NCI-H510A (cell line): ENCODE data around the gene NKX2-1.
"Not testable (repeated sequence)": the region's sequence is repeated elsewhere in the genome, so short reads cannot be mapped to it uniquely, and the experiment has no call there.

Experiments
- DNase-seq: peaks from one replicate; lab custom pipeline; 2025; lab: John Stamatoyannopoulos, UW

NKX2-1 gene

GRCh38 chr14:36519431-36520321 lies at the start of gene NKX2-1:
Gene NKX2-1 (minus strand): TSS chr14:36520232. CDS start chr14:36520129, 103 bp downstream.
- DNase-seq = peak; percentile 86

GRCh38 chr14:36556811-36557433 lies 36.9 kb upstream of the NKX2-1 start:
- DNase-seq = no peak

- DNase-seq = no peak
These were observed 36.1 kb upstream of the NKX2-1 start for GRCh38 chr14:36555998-36556743.

- DNase-seq = no peak
These were observed 33.7 kb upstream of the NKX2-1 start for GRCh38 chr14:36553656-36554260.

DNA sequence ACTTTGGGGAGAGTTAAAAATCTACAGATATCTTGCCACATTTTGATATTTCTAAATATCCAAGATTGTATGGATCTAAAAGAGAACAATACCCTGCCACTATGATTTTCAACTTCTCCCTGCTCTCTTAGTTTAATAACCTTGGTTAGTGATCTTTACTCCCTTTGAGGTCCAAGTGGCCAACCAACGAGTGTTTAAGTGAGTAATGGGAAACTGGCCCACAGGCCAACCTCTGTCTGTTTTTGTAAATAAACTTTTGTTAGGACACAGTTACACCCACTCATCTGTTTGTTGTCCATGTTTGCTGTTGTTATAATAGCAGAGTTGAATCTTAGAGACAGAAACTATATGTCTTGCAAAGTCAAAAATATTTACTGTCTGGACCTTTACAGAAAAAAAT lies 30.9 kb upstream of the NKX2-1 start:
- no peak for DNase-seq

DNA sequence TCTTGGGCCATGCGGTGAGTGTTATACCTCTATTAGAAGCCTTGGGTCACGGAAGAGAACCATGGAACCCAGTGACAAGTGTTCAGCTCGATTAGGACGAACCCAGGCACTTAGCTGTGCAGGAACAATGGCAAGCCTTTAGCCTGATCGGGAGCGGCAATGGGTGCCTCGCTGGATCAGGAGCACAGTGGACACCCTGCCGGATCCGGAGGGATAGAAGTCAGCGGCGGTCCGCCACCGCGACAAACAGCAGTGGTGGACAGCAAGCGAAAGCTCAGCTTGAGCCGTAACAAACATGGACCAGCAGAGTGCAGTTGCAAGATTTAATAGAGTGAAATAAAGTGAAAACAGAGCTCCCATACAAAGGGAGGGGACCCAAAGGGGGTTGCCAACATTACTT lies 24.2 kb upstream of the NKX2-1 start:
- not testable (repeated sequence) for DNase-seq

GRCh38 chr14:36538051-36538450 lies 18.0 kb upstream of the NKX2-1 start:
- DNase-seq = no peak

- no peak for DNase-seq
These were observed 9.0 kb upstream of the NKX2-1 start for GRCh38 chr14:36529062-36529461.

DNA sequence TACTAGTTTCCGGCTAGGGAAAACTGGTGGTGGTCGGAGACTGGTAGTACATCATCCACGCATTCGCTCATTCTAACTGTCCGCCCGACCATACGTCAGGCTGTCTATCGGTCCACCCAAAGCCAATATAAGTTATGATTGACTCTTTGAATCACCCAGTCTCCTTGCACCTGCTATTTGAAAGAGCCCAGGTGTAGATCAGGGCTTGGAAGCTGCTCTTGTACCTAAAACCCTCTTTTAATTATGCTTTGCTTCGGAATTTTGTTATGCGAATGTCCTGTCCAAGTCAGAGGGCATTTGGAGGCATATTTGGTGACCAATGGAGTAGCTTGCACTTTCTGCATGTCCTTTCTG lies 5.7 kb upstream of the NKX2-1 start:
- DNase-seq = no peak

DNA sequence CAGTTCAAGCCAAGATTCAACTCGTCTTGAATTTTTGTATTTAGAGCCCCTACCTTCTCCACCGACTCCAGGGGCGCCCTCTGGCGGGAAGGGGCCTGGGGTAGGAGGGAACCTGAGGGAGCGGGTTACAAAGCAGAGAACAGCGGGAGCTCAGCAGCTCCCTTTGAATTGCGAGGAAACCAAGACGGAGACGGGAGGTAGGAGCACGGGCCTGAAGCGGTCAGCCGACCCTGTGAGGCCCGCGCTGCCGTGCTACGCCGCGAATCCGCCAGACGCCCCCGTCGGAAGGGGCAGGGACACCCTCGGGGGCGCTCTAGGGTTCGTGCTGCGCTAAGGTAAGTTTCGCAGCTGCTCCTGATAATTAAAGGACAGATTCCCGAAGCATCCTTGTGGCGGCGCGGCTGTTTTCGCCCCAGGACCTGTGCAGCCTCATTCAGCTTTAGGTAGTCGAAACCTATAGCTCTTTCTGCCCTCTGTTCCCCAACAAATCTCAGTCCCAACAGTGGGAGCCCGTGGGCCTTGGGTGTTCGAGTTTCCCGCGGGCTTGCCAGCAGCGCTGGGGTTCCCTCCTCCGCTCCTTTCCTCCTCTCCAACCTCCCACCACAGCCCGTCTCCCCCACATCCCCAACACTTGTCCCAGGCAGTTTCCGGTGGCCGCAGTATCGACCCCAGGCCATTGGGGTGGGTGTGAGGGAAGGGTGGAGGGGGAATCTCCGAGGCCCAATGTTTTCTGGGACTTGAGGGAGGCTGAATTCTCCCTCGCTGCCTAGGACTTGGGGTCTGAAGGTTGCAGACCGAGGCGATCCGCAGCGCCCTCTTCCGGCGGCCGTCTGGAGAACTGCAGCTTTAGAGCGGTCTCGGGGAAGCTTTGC lies 5.1 kb upstream of the NKX2-1 start:
- DNase-seq = peak; percentile 76

- no peak for DNase-seq
These were observed 4.3 kb upstream of the NKX2-1 start for GRCh38 chr14:36524220-36524837.

GRCh38 chr14:36522972-36523715 lies 3.1 kb upstream of the NKX2-1 start:
- no peak for DNase-seq

- no peak for DNase-seq
These were observed 2.4 kb upstream of the NKX2-1 start for GRCh38 chr14:36522347-36522971.

DNA sequence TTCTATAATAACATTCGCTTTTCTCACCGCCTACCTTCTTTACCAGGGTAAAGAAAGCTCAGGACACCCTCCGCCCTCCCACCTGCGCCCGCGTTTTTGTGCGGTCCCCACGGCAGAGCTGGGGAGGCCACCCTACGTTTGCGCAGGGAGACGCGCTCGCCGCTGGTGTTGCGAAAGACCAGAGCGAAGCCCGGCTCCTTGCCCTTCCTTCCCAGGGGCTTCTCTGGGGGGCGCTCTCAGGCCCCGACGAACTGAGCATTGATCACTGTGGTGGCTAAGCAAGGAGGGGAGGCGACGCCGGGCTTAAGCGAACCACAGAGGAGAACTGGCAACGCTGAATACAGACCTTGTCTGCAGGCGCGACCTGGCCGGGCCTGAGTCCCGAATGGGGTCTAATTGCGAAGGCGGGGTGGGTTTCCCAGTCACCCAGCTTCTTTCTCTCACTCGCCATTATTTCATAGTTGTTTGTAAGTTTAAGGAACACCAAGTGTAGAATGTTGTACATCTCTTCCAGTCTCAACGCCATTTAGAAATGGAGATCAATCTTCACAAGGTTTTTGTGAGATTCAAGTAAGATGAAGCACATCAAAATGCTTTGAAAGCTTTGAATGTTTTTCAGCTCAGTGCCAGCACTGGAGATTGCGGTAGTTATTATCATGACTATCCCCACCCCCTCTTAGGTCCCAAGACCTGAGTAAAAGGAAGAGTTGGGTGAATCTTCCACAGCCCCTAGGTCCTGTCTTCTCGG lies 1.7 kb upstream of the NKX2-1 start:
- no peak for DNase-seq

- peak; percentile 79 for DNase-seq
These were observed 831 bp upstream of the NKX2-1 start for GRCh38 chr14:36520601-36521525.

DNA sequence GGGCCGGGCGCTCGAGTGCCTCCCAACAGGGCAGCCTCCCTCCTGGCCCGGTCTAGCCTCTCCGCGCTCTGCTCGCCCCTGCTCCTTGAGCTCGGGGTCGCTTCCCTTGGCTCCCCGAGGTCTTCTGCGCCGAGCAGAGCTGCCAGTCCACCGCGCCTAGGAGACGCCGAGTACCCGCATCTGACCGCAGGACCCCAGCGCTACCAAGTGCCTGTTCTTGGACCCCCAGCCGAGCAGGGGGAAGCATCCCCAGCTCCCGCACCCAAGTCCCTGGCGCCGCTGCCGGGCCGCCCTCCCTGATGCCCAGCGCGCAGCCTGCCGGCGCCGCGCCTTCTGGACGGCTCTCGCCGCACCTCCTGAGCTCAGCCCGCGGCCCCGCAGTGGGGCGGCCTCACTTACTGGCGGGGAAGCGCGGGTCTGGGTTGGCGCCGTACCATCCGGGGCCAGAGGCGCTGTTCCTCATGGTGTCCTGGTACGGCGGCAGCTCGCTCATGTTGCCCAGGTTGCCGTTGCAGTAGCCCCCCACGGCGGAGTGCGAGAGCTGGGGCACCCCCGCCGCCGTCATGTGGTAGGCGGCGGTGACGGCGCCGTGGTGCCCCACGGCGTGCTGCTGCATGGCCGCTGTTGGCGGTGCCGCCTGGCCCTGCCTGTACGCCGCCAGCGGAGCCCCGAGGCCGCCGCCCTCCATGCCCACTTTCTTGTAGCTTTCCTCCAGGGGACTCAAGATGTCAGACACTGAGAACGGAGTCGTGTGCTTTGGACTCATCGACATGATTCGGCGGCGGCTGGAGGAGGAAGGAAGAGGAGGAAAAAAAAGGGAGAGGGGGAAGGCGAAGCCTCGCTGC lies 1.2 kb downstream of the NKX2-1 start:
- no peak for DNase-seq

- DNase-seq = no peak
These were observed 1.9 kb downstream of the NKX2-1 start for GRCh38 chr14:36518031-36518585.
